Erythroblast (primary cell): ENCODE results near the gene PYHIN1.

Experiments used
- GATA1 ChIP-seq: IDR thresholded peaks from 2 replicates; pipeline ENCODE4 v1.6.1; 2011; ENCODE audit warnings: low read depth, mild to moderate bottlenecking, control low read depth, low read length, moderate library complexity
- POLR2A ChIP-seq: IDR thresholded peaks from 2 replicates; pipeline ENCODE4 v1.6.1; 2011; ENCODE audit warnings: mild to moderate bottlenecking, low read length

- no peak for TF ChIP-seq POLR2A
- no peak for TF ChIP-seq GATA1
Measured at GRCh38 chr1:158999316-159000069, 68.1 kb downstream of the PYHIN1 start.
